ENCODE measurements around the gene PCDHGB5. TPM values are rescaled to one million over a fixed set of nuclear protein-coding genes. Genes with fewer than 3 reads are reported as not detected.
"Not testable (repeated sequence)": the region's sequence is repeated elsewhere in the genome, so short reads cannot be mapped to it uniquely, and the experiment has no call there.

Gene PCDHGB5
- total RNA-seq, 1 donor from 2014 or later: 19.6 TPM

DNA sequence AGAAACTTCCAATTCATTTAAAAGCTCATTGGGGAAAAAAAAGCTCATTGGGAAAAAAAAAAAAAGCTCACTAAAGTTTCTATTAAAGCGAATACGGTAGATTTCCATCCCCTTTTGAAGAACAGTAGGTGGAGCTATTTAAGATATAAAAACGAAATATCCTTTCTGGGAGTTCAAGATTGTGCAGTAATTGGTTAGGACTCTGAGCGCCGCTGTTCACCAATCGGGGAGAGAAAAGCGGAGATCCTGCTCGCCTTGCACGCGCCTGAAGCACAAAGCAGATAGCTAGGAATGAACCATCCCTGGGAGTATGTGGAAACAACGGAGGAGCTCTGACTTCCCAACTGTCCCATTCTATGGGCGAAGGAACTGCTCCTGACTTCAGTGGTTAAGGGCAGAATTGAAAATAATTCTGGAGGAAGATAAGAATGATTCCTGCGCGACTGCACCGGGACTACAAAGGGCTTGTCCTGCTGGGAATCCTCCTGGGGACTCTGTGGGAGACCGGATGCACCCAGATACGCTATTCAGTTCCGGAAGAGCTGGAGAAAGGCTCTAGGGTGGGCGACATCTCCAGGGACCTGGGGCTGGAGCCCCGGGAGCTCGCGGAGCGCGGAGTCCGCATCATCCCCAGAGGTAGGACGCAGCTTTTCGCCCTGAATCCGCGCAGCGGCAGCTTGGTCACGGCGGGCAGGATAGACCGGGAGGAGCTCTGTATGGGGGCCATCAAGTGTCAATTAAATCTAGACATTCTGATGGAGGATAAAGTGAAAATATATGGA is 32.8 kb downstream of the PCDHGB5 start, which contains the start of gene PCDHGA12:
Gene PCDHGA12, plus strand, starts transcription at position 176 of the 782 bp plus-strand sequence. Its CDS starts 253 bp downstream, at position 429.
- Histone ChIP-seq H3K9me3 (peaks cover 96 to 100% of the 10 kb centered on the region in 2 donors), H3K27ac (no peak within 1 kb of the TSS), H3K4me1 (no peaks in the 10 kb centered on the region), H3K27me3 (no peaks in the 10 kb centered on the region), H3K4me3 (peak within 1 kb of the TSS; percentile 39 to 50), H3K36me3 (peaks cover 0 to 3% of the 10 kb centered on the region in 2 donors)
- no peak for DNase-seq (ENCODE audit: low spot score in 2 of 2)
- TF ChIP-seq, protein P1, sequence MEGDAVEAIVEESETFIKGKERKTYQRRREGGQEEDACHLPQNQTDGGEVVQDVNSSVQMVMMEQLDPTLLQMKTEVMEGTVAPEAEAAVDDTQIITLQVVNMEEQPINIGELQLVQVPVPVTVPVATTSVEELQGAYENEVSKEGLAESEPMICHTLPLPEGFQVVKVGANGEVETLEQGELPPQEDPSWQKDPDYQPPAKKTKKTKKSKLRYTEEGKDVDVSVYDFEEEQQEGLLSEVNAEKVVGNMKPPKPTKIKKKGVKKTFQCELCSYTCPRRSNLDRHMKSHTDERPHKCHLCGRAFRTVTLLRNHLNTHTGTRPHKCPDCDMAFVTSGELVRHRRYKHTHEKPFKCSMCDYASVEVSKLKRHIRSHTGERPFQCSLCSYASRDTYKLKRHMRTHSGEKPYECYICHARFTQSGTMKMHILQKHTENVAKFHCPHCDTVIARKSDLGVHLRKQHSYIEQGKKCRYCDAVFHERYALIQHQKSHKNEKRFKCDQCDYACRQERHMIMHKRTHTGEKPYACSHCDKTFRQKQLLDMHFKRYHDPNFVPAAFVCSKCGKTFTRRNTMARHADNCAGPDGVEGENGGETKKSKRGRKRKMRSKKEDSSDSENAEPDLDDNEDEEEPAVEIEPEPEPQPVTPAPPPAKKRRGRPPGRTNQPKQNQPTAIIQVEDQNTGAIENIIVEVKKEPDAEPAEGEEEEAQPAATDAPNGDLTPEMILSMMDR (IDR thresholded peaks at IDR 0.05): peak in 2 of 3 experiments; percentile 4 to 27
- intact Hi-C loops (cut with DNase I): no loop called here

DNA sequence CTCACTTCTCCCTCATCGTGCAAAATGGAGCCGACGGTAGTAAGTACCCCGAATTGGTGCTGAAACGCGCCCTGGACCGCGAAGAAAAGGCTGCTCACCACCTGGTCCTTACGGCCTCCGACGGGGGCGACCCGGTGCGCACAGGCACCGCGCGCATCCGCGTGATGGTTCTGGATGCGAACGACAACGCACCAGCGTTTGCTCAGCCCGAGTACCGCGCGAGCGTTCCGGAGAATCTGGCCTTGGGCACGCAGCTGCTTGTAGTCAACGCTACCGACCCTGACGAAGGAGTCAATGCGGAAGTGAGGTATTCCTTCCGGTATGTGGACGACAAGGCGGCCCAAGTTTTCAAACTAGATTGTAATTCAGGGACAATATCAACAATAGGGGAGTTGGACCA is 33.5 kb downstream of the PCDHGB5 start:
- Histone ChIP-seq H3K9me3 (peaks cover 92 to 100% of the 10 kb centered on the region in 2 donors), H3K4me3 (peak overlapping the region; percentile 39 to 50), H3K27ac (no peak overlapping the region), H3K27me3 (no peaks in the 10 kb centered on the region), H3K4me1 (no peaks in the 10 kb centered on the region), H3K36me3 (no peaks in the 10 kb centered on the region)
- TF ChIP-seq, protein P1 (IDR thresholded peaks at IDR 0.05): no peak
- no peak for DNase-seq (ENCODE audit: low spot score in 2 of 2)
- intact Hi-C loops (cut with DNase I): no loop called here

DNA sequence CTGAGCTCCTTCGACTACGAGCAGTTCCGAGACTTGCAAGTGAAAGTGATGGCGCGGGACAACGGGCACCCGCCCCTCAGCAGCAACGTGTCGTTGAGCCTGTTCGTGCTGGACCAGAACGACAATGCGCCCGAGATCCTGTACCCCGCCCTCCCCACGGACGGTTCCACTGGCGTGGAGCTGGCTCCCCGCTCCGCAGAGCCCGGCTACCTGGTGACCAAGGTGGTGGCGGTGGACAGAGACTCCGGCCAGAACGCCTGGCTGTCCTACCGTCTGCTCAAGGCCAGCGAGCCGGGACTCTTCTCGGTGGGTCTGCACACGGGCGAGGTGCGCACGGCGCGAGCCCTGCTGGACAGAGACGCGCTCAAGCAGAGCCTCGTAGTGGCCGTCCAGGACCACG is 34.6 kb downstream of the PCDHGB5 start:
- H3K27me3 ChIP-seq; H3K4me1 ChIP-seq; H3K36me3 ChIP-seq; H3K27ac ChIP-seq; intact Hi-C loops (cut with DNase I); DNase-seq (ENCODE audit: low spot score in 2 of 2): not testable (repeated sequence)
- Histone ChIP-seq H3K9me3 (peaks cover 92 to 100% of the 10 kb centered on the region in 2 donors), H3K4me3 (peak overlapping the region in 1 of 2 donors; percentile 50)

DNA sequence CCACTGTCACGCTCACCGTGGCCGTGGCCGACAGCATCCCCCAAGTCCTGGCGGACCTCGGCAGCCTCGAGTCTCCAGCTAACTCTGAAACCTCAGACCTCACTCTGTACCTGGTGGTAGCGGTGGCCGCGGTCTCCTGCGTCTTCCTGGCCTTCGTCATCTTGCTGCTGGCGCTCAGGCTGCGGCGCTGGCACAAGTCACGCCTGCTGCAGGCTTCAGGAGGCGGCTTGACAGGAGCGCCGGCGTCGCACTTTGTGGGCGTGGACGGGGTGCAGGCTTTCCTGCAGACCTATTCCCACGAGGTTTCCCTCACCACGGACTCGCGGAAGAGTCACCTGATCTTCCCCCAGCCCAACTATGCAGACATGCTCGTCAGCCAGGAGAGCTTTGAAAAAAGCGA is 35.0 kb downstream of the PCDHGB5 start:
- H3K9me3 ChIP-seq: peaks cover 92 to 100% of the 10 kb centered on the region in 2 donors
- H3K36me3 ChIP-seq; intact Hi-C loops (cut with DNase I); DNase-seq (ENCODE audit: low spot score in 2 of 2); H3K4me1 ChIP-seq; H3K27ac ChIP-seq; H3K4me3 ChIP-seq; H3K27me3 ChIP-seq: not testable (repeated sequence)

DNA sequence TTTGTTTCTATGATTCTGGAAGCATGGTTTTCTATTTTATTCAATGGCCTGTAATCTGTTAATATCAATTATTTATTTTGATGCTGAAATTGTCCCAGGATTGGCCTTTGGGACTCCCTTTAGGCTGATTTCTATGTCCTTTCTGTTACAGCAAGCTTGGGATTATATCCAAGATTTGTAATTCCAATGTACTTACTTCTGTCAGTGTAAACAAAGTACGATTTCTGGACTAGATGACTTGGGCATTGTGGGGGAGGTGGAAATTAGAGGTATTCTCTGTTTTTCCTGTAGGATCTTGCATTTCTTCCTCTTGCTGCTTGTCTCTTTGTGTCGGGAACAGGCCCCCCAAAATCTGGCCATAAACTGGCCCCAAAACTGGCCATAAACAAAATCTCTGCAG is 36.3 kb downstream of the PCDHGB5 start:
- no peak overlapping the region for H3K4me3 ChIP-seq
- no peaks in the 10 kb centered on the region for H3K27me3 ChIP-seq
- TF ChIP-seq, protein P1 (IDR thresholded peaks at IDR 0.05): no peak
- peaks cover 89 to 100% of the 10 kb centered on the region in 2 donors for H3K9me3 ChIP-seq
- H3K4me1 ChIP-seq: no peaks in the 10 kb centered on the region
- H3K27ac ChIP-seq: no peak overlapping the region
- intact Hi-C loops (cut with DNase I): no loop called here
- peaks cover 0 to 2% of the 10 kb centered on the region in 2 donors for H3K36me3 ChIP-seq
- DNase-seq (ENCODE audit: low spot score in 2 of 2): no peak

DNA sequence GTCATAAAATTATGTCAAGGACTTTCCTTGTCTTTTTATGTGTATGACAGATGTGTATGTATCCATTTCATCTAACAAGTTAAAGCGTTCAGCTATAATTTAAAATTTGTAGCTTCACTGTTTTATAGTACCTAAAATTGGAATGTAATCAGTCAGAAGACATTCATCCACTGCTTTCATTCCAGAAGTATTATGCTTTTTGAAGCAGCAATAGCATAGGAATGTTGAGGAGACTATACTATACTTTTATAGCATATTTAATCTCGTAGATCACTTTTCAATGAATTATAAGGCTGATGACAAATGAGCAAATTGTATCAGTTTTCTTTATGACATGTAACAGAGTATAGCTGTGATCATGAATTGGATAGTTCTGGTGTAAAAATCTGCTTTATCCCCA is 39.5 kb downstream of the PCDHGB5 start:
- no peak for DNase-seq (ENCODE audit: low spot score in 2 of 2)
- H3K4me1 ChIP-seq: no peaks in the 10 kb centered on the region
- TF ChIP-seq, protein P1 (IDR thresholded peaks at IDR 0.05): no peak
- intact Hi-C loops (cut with DNase I): no loop called here
- H3K9me3 ChIP-seq: peaks cover 86 to 100% of the 10 kb centered on the region in 2 donors
- H3K4me3 ChIP-seq: no peak overlapping the region
- peaks cover 0 to 3% of the 10 kb centered on the region in 2 donors for H3K36me3 ChIP-seq
- no peak overlapping the region for H3K27ac ChIP-seq
- H3K27me3 ChIP-seq: no peaks in the 10 kb centered on the region
